Measurements from ENCODE around the gene RABGAP1L.

GRCh38 chr1:174775621-174776020 is 616.3 kb downstream of the RABGAP1L start:
- TF ChIP-seq ZNF354C (tag by site-specific recombination; IDR thresholded peaks at IDR 0.05; ENCODE audit: borderline replicate concordance, low read depth), result no peak
- TF ChIP-seq CTCF (tag by site-specific recombination; IDR thresholded peaks at IDR 0.05), result no peak
- no peak for TF ChIP-seq HIC1 (tag by site-specific recombination; IDR thresholded peaks at IDR 0.05)
- TF ChIP-seq REST (tag by site-specific recombination; IDR thresholded peaks at IDR 0.05), result no peak
- TF ChIP-seq MYNN (tag by site-specific recombination; IDR thresholded peaks at IDR 0.05; ENCODE audit: borderline replicate concordance), result no peak
- TF ChIP-seq ZNF561 (tag by site-specific recombination; IDR thresholded peaks at IDR 0.05; ENCODE audit: borderline replicate concordance), result no peak
- no peak for TF ChIP-seq PATZ1 (tag by site-specific recombination; IDR thresholded peaks at IDR 0.05)
- no peak for TF ChIP-seq ZNF138 (tag by site-specific recombination; IDR thresholded peaks at IDR 0.05; ENCODE audit: borderline replicate concordance)
- TF ChIP-seq MEIS1 (CRISPR knock-in tag; IDR thresholded peaks at IDR 0.05; ENCODE audit: borderline replicate concordance), result no peak
- TF ChIP-seq ZNF549 (tag by site-specific recombination; IDR thresholded peaks at IDR 0.05), result no peak
- TF ChIP-seq ZNF37A (tag by site-specific recombination; IDR thresholded peaks at IDR 0.05), result no peak
- no peak for TF ChIP-seq ZNF560 (tag by site-specific recombination; IDR thresholded peaks at IDR 0.05; ENCODE audit: borderline replicate concordance)

Data from HEK293 (cell line).